ENCODE data around the gene ALOX12B. TPM values are rescaled to one million over a fixed set of nuclear protein-coding genes. Genes with fewer than 3 reads are reported as not detected.
"Not testable (repeated sequence)": the region's sequence is repeated elsewhere in the genome, so short reads cannot be mapped to it uniquely, and the experiment has no call there.

Gene ALOX12B
- polyA plus RNA-seq, 4 donors = 0.45 to 3.0 (median 0.73) TPM

DNA sequence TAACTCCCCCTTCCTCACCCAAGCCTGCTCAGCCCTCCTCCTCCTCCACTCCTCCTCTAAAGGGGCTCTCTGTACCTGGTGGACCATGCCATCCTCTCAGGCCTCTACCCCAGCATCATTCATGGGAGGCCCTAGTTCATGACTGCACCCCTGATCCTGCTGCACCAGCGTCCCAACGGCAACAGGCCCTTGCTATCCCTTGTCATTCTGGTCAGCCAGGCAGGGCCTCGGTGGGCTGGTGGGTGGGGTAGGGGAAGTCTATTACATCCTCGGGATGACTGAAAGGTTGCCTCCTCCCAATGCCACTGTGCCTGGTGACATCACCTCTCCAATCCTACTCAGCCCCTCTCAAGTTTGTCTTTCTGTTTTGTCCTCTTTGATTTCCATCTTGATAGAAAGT lies 19.7 kb downstream of the ALOX12B start:
- 36 to 56% (median 54%) methylated on average over 4 of the region's 4 CpGs for WGBS, 3 donors
- DNase-seq = no peak
- Histone ChIP-seq H3K36me3 (ENCODE audit: control insufficient read depth in 3 of 3, insufficient read depth in 2 of 3, low read depth in 1 of 3, low read length in 3 of 3) (no peaks in the 10 kb centered on the region), H3K4me1 (ENCODE audit: control insufficient read depth in 3 of 3, insufficient read depth in 2 of 3, low read depth in 1 of 3, low read length in 2 of 3) (peaks cover 4 to 18% (median 8%) of the 10 kb centered on the region in 3 donors), H3K9me3 (ENCODE audit: control insufficient read depth in 2 of 2, insufficient read depth in 1 of 2, low read depth in 1 of 2, low read length in 1 of 2) (no peaks in the 10 kb centered on the region), H3K27me3 (ENCODE audit: control insufficient read depth in 3 of 3, insufficient read depth in 3 of 3, low read length in 3 of 3) (peaks cover 0 to 44% (median 12%) of the 10 kb centered on the region in 3 donors), H3K4me3 (ENCODE audit: low read depth in 1 of 3, low read length in 3 of 3) (no peak overlapping the region), H3K27ac (ENCODE audit: low read depth in 1 of 3, low read length in 2 of 3) (no peak overlapping the region)
- FAIRE-seq = no peak

DNA sequence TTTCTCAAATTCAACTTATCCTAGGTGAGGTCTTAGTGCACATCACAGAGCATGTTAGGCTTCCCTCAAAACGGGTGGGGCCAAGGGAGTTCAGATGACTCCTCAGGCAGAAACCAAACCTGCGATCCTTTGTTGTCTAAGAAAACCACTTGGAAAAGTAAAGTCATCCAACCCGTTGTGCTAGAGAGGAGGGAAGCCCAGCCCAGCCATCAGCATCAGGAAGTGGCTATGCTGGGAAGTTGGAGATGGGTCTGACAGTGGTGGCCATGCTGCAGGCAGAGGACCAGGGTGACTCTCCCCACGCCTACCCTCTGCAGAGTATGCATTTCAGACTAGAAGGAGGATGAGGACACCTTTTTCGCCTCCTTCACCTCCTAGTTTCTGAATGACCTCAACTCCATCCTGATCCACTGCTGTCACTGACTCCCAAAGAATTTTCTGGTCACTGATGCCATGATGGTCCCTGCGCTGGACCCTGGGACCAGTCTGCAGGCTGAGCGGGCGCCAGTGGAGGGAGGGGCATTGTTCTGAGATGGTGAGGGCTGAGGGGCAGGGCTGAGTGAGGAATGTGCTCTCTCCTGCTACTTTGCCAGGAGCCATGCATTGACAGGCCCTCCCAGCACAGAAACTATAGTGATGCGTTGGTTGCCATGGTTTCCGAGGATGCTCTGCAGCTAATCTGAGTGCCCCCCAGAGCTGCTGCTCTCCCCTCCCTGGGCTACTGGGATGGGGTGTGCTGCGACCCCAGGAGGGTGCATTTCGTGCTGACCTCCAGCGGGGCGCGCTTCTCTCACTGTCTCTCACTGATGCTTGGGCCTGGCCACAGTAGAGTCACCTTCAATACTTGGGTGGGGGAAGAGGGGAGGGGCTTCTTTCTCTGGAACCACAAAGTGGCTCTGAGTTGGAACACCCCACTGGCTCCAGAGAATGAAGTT lies 20.4 kb downstream of the ALOX12B start:
- Histone ChIP-seq H3K9me3 (ENCODE audit: control insufficient read depth in 2 of 2, insufficient read depth in 1 of 2, low read depth in 1 of 2, low read length in 1 of 2) (no peaks in the 10 kb centered on the region), H3K27ac (ENCODE audit: low read depth in 1 of 3, low read length in 2 of 3) (no peak overlapping the region), H3K4me1 (ENCODE audit: control insufficient read depth in 3 of 3, insufficient read depth in 2 of 3, low read depth in 1 of 3, low read length in 2 of 3) (peaks cover 4 to 14% (median 8%) of the 10 kb centered on the region in 3 donors), H3K27me3 (ENCODE audit: control insufficient read depth in 3 of 3, insufficient read depth in 3 of 3, low read length in 3 of 3) (peaks cover 0 to 41% (median 11%) of the 10 kb centered on the region in 3 donors), H3K36me3 (ENCODE audit: control insufficient read depth in 3 of 3, insufficient read depth in 2 of 3, low read depth in 1 of 3, low read length in 3 of 3) (no peaks in the 10 kb centered on the region), H3K4me3 (ENCODE audit: low read depth in 1 of 3, low read length in 3 of 3) (no peak overlapping the region)
- FAIRE-seq (no peak), DNase-seq (no peak)
- 65 to 75% (median 72%) methylated on average over 14 to 15 of the region's 15 CpGs for WGBS, 3 donors

DNA sequence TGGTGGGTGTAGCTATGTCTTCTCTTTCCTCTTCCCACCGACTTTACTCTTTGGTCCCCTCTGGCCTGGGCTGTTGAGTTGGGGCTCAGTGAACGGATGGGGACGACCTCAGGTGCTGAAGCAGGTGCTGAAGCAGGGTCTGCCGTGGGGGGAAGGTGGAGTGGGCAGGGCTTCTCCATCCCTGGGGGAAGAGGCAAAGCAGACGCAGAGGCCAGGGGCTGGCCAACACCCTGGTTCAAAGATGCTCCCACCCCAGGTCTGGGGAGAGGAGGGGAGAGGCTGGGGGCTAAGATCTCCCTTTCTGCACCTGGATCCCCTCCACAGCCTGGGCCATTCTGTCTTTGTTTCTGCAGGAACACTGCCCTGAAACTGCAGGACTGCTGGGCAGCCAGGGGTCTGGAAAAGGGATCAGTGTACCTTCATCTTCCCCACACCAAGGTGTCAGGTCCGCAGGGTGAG lies 22.9 kb downstream of the ALOX12B start:
- 50 to 56% (median 52%) methylated on average over 4 to 6 of the region's 6 CpGs for WGBS, 3 donors
- no peak overlapping the region for H3K4me3 ChIP-seq (ENCODE audit: low read depth in 1 of 3, low read length in 3 of 3)
- DNase-seq (no peak), FAIRE-seq (no peak)
- peaks cover 0 to 22% (median 5%) of the 10 kb centered on the region in 3 donors for H3K27me3 ChIP-seq (ENCODE audit: control insufficient read depth in 3 of 3, insufficient read depth in 3 of 3, low read length in 3 of 3)
- no peaks in the 10 kb centered on the region for H3K36me3 ChIP-seq (ENCODE audit: control insufficient read depth in 3 of 3, insufficient read depth in 2 of 3, low read depth in 1 of 3, low read length in 3 of 3)
- peaks cover 4 to 12% (median 6%) of the 10 kb centered on the region in 3 donors for H3K4me1 ChIP-seq (ENCODE audit: control insufficient read depth in 3 of 3, insufficient read depth in 2 of 3, low read depth in 1 of 3, low read length in 2 of 3)
- H3K27ac ChIP-seq (ENCODE audit: low read depth in 1 of 3, low read length in 2 of 3) = no peak overlapping the region
- H3K9me3 ChIP-seq (ENCODE audit: control insufficient read depth in 2 of 2, insufficient read depth in 1 of 2, low read depth in 1 of 2, low read length in 1 of 2) = no peaks in the 10 kb centered on the region

DNA sequence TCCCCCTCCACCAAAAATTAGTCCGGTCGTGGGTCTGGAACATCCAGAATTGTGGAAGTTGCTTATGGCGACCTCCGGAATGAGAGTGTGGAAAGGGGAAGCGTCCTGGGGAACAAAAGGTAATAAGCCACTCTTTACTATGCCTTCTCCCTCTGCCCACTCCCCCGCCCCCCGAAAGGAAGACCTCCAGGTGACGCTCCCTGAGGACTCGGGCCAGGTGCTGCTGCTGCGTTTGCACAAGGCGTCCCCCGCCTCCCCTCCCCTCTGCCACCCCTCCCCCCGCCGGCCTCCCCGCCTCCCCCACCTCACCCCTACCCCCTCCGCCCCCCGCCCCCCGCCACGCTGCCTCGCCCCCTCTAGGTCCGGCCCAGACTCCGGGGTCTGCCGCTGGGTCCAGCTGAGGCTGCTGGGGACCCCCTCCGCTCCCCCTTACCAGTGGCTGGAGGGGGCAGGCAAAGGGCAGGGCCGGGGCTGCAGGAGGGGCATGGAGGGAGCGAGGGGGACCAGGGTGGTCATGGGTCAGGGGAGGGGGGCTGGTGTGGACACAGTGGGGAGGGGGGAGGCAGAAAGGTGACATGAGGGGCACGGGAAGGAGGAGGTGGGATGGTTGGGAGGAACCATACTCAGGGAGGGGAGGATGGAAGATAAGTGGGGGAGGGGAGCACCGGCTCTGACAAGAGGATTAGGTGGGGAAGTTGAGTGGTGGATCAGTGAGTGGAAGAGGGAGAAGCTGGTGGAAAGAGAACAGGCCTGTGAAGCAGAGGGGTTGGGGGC lies 23.6 kb downstream of the ALOX12B start:
- Histone ChIP-seq H3K36me3 (ENCODE audit: control insufficient read depth in 3 of 3, insufficient read depth in 2 of 3, low read depth in 1 of 3, low read length in 3 of 3) (no peaks in the 10 kb centered on the region), H3K27me3 (ENCODE audit: control insufficient read depth in 3 of 3, insufficient read depth in 3 of 3, low read length in 3 of 3) (peaks cover 0 to 22% (median 5%) of the 10 kb centered on the region in 3 donors), H3K9me3 (ENCODE audit: control insufficient read depth in 2 of 2, insufficient read depth in 1 of 2, low read depth in 1 of 2, low read length in 1 of 2) (no peaks in the 10 kb centered on the region), H3K4me3 (ENCODE audit: low read depth in 1 of 3, low read length in 3 of 3) (no peak overlapping the region), H3K27ac (ENCODE audit: low read depth in 1 of 3, low read length in 2 of 3) (no peak overlapping the region), H3K4me1 (ENCODE audit: control insufficient read depth in 3 of 3, insufficient read depth in 2 of 3, low read depth in 1 of 3, low read length in 2 of 3) (peaks cover under 1 to 10% (median under 1%) of the 10 kb centered on the region in 3 donors)
- FAIRE-seq (no peak), DNase-seq (no peak)
- 30 to 45% (median 43%) methylated on average over 16 to 25 of the region's 28 CpGs for WGBS, 3 donors

DNA sequence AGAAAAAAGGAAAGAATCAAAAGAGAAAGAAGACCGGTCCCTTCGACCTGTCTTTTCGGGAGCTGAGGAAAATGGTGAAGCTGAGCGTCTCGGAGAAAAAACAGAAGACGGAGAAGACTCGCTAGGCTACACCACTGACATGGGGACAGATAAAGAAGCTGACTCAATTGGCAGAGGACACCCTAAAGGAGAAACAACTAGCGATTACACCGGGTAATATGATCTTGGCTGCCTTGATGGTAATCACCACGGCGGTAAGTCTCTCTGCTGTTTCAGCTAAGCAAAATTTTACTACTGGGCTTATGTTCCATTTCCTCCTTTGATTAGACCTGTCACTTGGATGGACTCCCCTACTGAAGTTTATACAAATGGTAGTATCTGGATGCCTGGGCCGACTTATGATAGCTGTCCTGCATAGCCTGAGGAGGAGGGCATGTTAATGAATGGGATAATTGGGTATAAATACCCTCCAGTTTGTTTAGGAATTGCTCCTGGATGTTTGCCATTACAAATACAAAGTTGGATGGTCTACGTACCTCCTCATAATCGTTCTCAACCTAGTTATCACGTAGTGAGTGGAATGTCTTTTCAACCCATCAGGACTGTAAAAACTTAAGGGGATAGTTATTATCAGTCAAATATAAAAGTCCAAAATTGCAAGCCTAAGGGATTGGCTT lies 24.6 kb downstream of the ALOX12B start:
- no peak for FAIRE-seq
- no peaks in the 10 kb centered on the region for H3K36me3 ChIP-seq (ENCODE audit: control insufficient read depth in 3 of 3, insufficient read depth in 2 of 3, low read depth in 1 of 3, low read length in 3 of 3)
- H3K4me3 ChIP-seq (ENCODE audit: low read depth in 1 of 3, low read length in 3 of 3) = no peak overlapping the region
- DNase-seq = no peak
- no peak overlapping the region for H3K27ac ChIP-seq (ENCODE audit: low read depth in 1 of 3, low read length in 2 of 3)
- H3K4me1 ChIP-seq (ENCODE audit: control insufficient read depth in 3 of 3, insufficient read depth in 2 of 3, low read depth in 1 of 3, low read length in 2 of 3) = peaks cover 0 to 5% (median 0%) of the 10 kb centered on the region in 3 donors
- peaks cover 0 to 18% (median 5%) of the 10 kb centered on the region in 3 donors for H3K27me3 ChIP-seq (ENCODE audit: control insufficient read depth in 3 of 3, insufficient read depth in 3 of 3, low read length in 3 of 3)
- H3K9me3 ChIP-seq (ENCODE audit: control insufficient read depth in 2 of 2, insufficient read depth in 1 of 2, low read depth in 1 of 2, low read length in 1 of 2) = no peaks in the 10 kb centered on the region
- WGBS, 3 donors = 32 to 43% (median 42%) methylated on average over 15 of the region's 15 CpGs

DNA sequence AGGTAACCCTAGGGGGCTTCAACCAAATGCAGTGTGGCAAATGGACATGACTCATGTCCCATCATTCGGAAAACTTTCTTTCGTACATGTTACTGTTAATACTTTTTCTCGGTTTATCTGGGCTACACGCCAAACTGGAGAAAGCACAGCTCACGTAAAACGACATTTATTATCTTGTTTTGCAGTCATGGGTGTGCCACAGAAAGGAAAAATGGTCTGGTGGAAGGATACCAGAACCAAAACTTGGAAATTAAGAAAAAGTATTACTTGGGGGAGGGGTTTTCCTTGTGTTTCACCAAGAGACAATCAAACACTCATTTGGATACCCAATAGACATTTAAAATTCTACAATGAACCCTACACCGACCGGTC lies 25.1 kb downstream of the ALOX12B start:
- 31 to 43% (median 35%) methylated on average over 8 of the region's 8 CpGs for WGBS, 3 donors
- Histone ChIP-seq H3K4me3 (ENCODE audit: low read depth in 1 of 3, low read length in 3 of 3) (no peak overlapping the region), H3K27ac (ENCODE audit: low read depth in 1 of 3, low read length in 2 of 3) (no peak overlapping the region), H3K9me3 (ENCODE audit: control insufficient read depth in 2 of 2, insufficient read depth in 1 of 2, low read depth in 1 of 2, low read length in 1 of 2) (no peaks in the 10 kb centered on the region), H3K36me3 (ENCODE audit: control insufficient read depth in 3 of 3, insufficient read depth in 2 of 3, low read depth in 1 of 3, low read length in 3 of 3) (no peaks in the 10 kb centered on the region), H3K4me1 (ENCODE audit: control insufficient read depth in 3 of 3, insufficient read depth in 2 of 3, low read depth in 1 of 3, low read length in 2 of 3) (peaks cover 0 to 6% (median 0%) of the 10 kb centered on the region in 3 donors), H3K27me3 (ENCODE audit: control insufficient read depth in 3 of 3, insufficient read depth in 3 of 3, low read length in 3 of 3) (peaks cover 0 to 18% (median 5%) of the 10 kb centered on the region in 3 donors)
- FAIRE-seq (no peak), DNase-seq (no peak)

DNA sequence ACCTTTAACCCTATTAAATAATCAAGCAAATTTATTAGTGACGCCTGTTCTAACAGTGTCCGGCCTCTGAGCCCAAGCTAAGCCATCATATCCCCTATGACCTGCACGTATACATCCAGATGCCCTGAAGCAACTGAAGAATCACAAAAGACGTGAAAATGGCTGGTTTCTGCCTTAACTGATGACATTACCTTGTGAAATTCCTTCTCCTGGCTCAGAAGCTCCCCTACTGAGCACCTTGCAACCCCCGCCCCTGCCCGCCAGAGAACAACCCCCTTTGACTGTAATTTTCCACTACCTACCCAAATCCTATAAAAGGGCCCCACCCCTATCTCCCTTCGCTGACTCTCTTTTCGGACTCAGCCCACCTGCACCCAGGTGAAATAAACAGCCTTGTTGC lies 25.7 kb downstream of the ALOX12B start:
- WGBS, 3 donors = 63 to 73% (median 66%) methylated on average over 8 of the region's 8 CpGs
- H3K4me3 ChIP-seq (ENCODE audit: low read depth in 1 of 3, low read length in 3 of 3); H3K9me3 ChIP-seq (ENCODE audit: control insufficient read depth in 2 of 2, insufficient read depth in 1 of 2, low read depth in 1 of 2, low read length in 1 of 2); H3K27ac ChIP-seq (ENCODE audit: low read depth in 1 of 3, low read length in 2 of 3); H3K36me3 ChIP-seq (ENCODE audit: control insufficient read depth in 3 of 3, insufficient read depth in 2 of 3, low read depth in 1 of 3, low read length in 3 of 3); DNase-seq; FAIRE-seq: not testable (repeated sequence)
- Histone ChIP-seq H3K27me3 (ENCODE audit: control insufficient read depth in 3 of 3, insufficient read depth in 3 of 3, low read length in 3 of 3) (peaks cover 0 to 18% (median 5%) of the 10 kb centered on the region in 3 donors), H3K4me1 (ENCODE audit: control insufficient read depth in 3 of 3, insufficient read depth in 2 of 3, low read depth in 1 of 3, low read length in 2 of 3) (peaks cover 0 to 12% (median 1%) of the 10 kb centered on the region in 3 donors)

DNA sequence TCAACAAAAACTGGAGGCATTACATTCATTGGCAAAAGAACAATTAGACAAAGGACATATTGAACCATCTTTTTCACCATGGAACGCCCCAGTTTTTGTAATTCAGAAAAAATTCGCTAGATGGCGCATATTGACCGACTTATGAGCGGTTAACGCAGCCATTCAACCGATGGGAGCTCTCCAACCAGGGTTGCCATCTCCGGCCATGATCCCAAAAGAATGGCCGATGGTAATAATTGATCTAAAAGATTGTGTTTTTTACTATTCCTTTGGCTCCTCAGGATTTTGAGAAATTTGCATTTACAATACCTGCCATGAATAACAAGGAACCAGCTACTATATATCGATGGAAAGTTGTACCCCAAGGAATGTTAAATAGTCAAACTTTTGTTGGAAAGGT lies 27.2 kb downstream of the ALOX12B start:
- 5 to 7% (median 7%) methylated on average over 10 of the region's 10 CpGs for WGBS, 3 donors
- H3K4me1 ChIP-seq (ENCODE audit: control insufficient read depth in 3 of 3, insufficient read depth in 2 of 3, low read depth in 1 of 3, low read length in 2 of 3) = peaks cover 0 to 26% (median 3%) of the 10 kb centered on the region in 3 donors
- FAIRE-seq = peak; percentile 5
- no peaks in the 10 kb centered on the region for H3K36me3 ChIP-seq (ENCODE audit: control insufficient read depth in 3 of 3, insufficient read depth in 2 of 3, low read depth in 1 of 3, low read length in 3 of 3)
- peak; percentile 83 for DNase-seq
- peaks cover 0 to 18% (median 5%) of the 10 kb centered on the region in 3 donors for H3K27me3 ChIP-seq (ENCODE audit: control insufficient read depth in 3 of 3, insufficient read depth in 3 of 3, low read length in 3 of 3)
- H3K27ac ChIP-seq (ENCODE audit: low read depth in 1 of 3, low read length in 2 of 3) = no peak overlapping the region
- no peaks in the 10 kb centered on the region for H3K9me3 ChIP-seq (ENCODE audit: control insufficient read depth in 2 of 2, insufficient read depth in 1 of 2, low read depth in 1 of 2, low read length in 1 of 2)
- no peak overlapping the region for H3K4me3 ChIP-seq (ENCODE audit: low read depth in 1 of 3, low read length in 3 of 3)
